Endothelial cell of umbilical vein (primary cell): ENCODE data around the gene AURKAIP1. TPM values are rescaled to one million over a fixed set of nuclear protein-coding genes. Genes with fewer than 3 reads are reported as not detected.

Experiments
- BruUV-seq: library from RNA; stranded (reverse); fragments of 400-500 nt; replicated peaks from 2 replicates; lab custom pipeline; 2021; lab: Mats Ljungman, UMichigan
- CTCF ChIA-PET: fragments of 300-600, 350-600 bp; sonication (Branson Sonifier 250); formaldehyde crosslinking; loops from one replicate; lab custom pipeline; 2021; ENCODE audit warnings: antibody characterized with exemption, inconsistent platforms; lab: Charles Lee
- POLR2A ChIA-PET: fragments of 300-600, 350-600 bp; sonication (Branson Sonifier 250); formaldehyde crosslinking; loops from one replicate; lab custom pipeline; 2021; ENCODE audit warnings: antibody characterized with exemption, inconsistent platforms; lab: Charles Lee
- DNase-seq: peaks from one replicate; pipeline ENCODE4 v3.0.0-alpha.2; 2011; ENCODE audit warnings: low read depth, low spot score
- FAIRE-seq: peaks from 2 replicates; lab custom pipeline; 2011; peaks lifted over from hg19 to GRCh38; lab: Jason Lieb, UNC
- H2AFZ ChIP-seq: 2 replicates; pipeline ENCODE4 v1.6.0; 2012; ENCODE audit warnings: low read depth, low read length, control low read depth, inconsistent platforms
- H3K27ac ChIP-seq: 2 replicates; pipeline ENCODE4 v1.5.1; 2011; ENCODE audit warnings: low read depth, mild to moderate bottlenecking, control low read depth, low read length, moderate library complexity; ENCODE audit not compliant: insufficient read depth
- H3K27me3 ChIP-seq, 2 experiments: 2 replicates each; pipeline versions ENCODE4 v1.6.0 to v1.6.1; 2011; ENCODE audit warnings: low read length in 2 of 2, mixed read lengths in 1 of 2; ENCODE audit not compliant: control insufficient read depth in 2 of 2, insufficient read depth in 2 of 2
- H3K36me3 ChIP-seq, 2 experiments: 2 replicates in 1 of 2; 3 replicates in 1 of 2; pipeline ENCODE4 v1.5.1; 2011; ENCODE audit warnings: low read length in 2 of 2, mild to moderate bottlenecking in 1 of 2, moderate library complexity in 1 of 2; ENCODE audit not compliant: control insufficient read depth in 2 of 2, insufficient read depth in 2 of 2; ENCODE audit errors: extremely low read depth in 1 of 2
- H3K4me1 ChIP-seq: 3 replicates; pipeline ENCODE4 v1.5.1; 2011; ENCODE audit warnings: mild to moderate bottlenecking, low read length; ENCODE audit not compliant: control insufficient read depth, insufficient read depth; ENCODE audit errors: extremely low read depth
- H3K4me2 ChIP-seq: 2 replicates; pipeline ENCODE4 v1.6.1; 2011; ENCODE audit warnings: low read length, control low read depth, mixed read lengths; ENCODE audit not compliant: insufficient read depth
- H3K4me3 ChIP-seq, 3 experiments: fragments of 200-600 bp in 1 of 3; sonication (generic), shearing (Covaris generic) in 1 of 3; replicated peaks in 1 of 3; 2 replicates each; pipeline ENCODE4 v1.5.1; 2011 to 2016; ENCODE audit warnings: control low read depth in 3 of 3, low read length in 3 of 3, mild to moderate bottlenecking in 2 of 3, inconsistent platforms in 1 of 3, low read depth in 1 of 3, moderate library complexity in 1 of 3; ENCODE audit not compliant: insufficient read depth in 1 of 3
- H3K79me2 ChIP-seq: 2 replicates; pipeline ENCODE4 v1.6.0; 2012; ENCODE audit warnings: low read length, inconsistent platforms; ENCODE audit not compliant: control insufficient read depth, insufficient read depth
- H3K9ac ChIP-seq: replicated peaks from 2 replicates; pipeline ENCODE3; 2011; ENCODE audit warnings: low read length, control low read depth; ENCODE audit not compliant: insufficient read depth; ENCODE audit errors: extremely low read depth
- H3K9me1 ChIP-seq: replicated peaks from 3 replicates; pipeline ENCODE4 v1.6.0; 2011; ENCODE audit warnings: mild to moderate bottlenecking, low read length; ENCODE audit not compliant: control insufficient read depth, insufficient read depth; ENCODE audit errors: extremely low read depth
- H3K9me3 ChIP-seq: replicated peaks from 2 replicates; pipeline ENCODE4 v1.5.1; 2012; ENCODE audit warnings: low read length, inconsistent platforms; ENCODE audit not compliant: control insufficient read depth, insufficient read depth
- H4K20me1 ChIP-seq: replicated peaks from 2 replicates; pipeline ENCODE3; 2011; ENCODE audit warnings: mild to moderate bottlenecking, low read length; ENCODE audit not compliant: control insufficient read depth, insufficient read depth; ENCODE audit errors: extremely low read depth
- CTCF ChIP-seq, 2 donors: IDR thresholded peaks; 1 replicate in 1 of 2; 2 replicates in 1 of 2; pipeline ENCODE4 v1.5.1; 2011; ENCODE audit warnings: low read length in 2 of 2, mild to moderate bottlenecking in 2 of 2, moderate library complexity in 2 of 2, control low read depth in 1 of 2, inconsistent platforms in 1 of 2, low read depth in 1 of 2; ENCODE audit not compliant: insufficient read depth in 1 of 2; ENCODE audit errors: extremely low read depth in 1 of 2
- EZH2 ChIP-seq: IDR thresholded peaks from 2 replicates; pipeline ENCODE4 v1.6.1; 2012; ENCODE audit warnings: borderline replicate concordance, low read depth, mild to moderate bottlenecking, moderate library complexity, low read length, inconsistent platforms; ENCODE audit not compliant: severe bottlenecking
- FOS ChIP-seq: IDR thresholded peaks from 2 replicates; pipeline ENCODE4 v1.6.1; 2011; ENCODE audit warnings: mild to moderate bottlenecking, low read length, moderate library complexity, borderline replicate concordance; ENCODE audit not compliant: insufficient read depth
- GATA2 ChIP-seq: IDR thresholded peaks from 2 replicates; pipeline ENCODE4 v1.7.0; 2011; ENCODE audit warnings: low read depth, mild to moderate bottlenecking, moderate library complexity, mixed read lengths, low read length; ENCODE audit not compliant: insufficient read length, insufficient read depth
- JUN ChIP-seq: IDR thresholded peaks from 2 replicates; pipeline ENCODE4 v1.6.1; 2011; ENCODE audit warnings: borderline replicate concordance, low read depth; ENCODE audit not compliant: insufficient read length, insufficient read depth
- MYC ChIP-seq: IDR thresholded peaks from one replicate; pipeline ENCODE4 v1.6.1; 2011; ENCODE audit warnings: mild to moderate bottlenecking, low read depth, low read length
- POLR2A ChIP-seq: IDR thresholded peaks from 2 replicates; pipeline ENCODE4 v1.6.1; 2012; ENCODE audit warnings: low read depth, mild to moderate bottlenecking, control low read depth, low read length
- POLR2AphosphoS5 ChIP-seq: IDR thresholded peaks from 2 replicates; pipeline ENCODE4 v1.6.1; 2012; ENCODE audit warnings: low read depth, mild to moderate bottlenecking, control low read depth, low read length, moderate library complexity; ENCODE audit not compliant: insufficient read depth
- dilution Hi-C: fragments of 300-500 bp; cut with MboI; formaldehyde crosslinking; loops from one replicate; pipeline ENCODE4 v1.15.0; 2019; ENCODE audit warnings: low sequenced_read_pairs; ENCODE audit not compliant: extremely low pct_ligation_motif_present
- intact Hi-C: fragments of 100-400 bp; cut with micrococcal nuclease; formaldehyde crosslinking; loops from one replicate; pipeline ENCODE4 v1.10.0; 2022
- polyA plus RNA-seq, 4 experiments: library from polyadenylated mRNA; depleted of rRNA in 3 of 4; stranded (reverse) in 3 of 4; unstranded in 1 of 4; fragments of >200 nt; gene quantifications; 2 replicates each; pipeline versions ENCODE4 v1.2.1 to v1.2.3, GENCODE V29; 2011 to 2012; ENCODE audit warnings: missing spikeins in 1 of 4
- total RNA-seq: library from RNA; stranded (reverse); gene quantifications from 2 replicates; pipeline ENCODE4 v1.2.3, GENCODE V29; 2021
- TF ChIP-seq, protein P1 (sequence below): IDR thresholded peaks from 2 replicates; pipeline ENCODE4 v1.6.1; 2011; ENCODE audit not compliant: insufficient read depth, insufficient read length

Gene AURKAIP1
- total and polyA plus RNA-seq, 2 donors (not counting 3 experiments of a cell fraction or from before 2014, with no cell fraction given), result 73.3 to 151 TPM

DNA sequence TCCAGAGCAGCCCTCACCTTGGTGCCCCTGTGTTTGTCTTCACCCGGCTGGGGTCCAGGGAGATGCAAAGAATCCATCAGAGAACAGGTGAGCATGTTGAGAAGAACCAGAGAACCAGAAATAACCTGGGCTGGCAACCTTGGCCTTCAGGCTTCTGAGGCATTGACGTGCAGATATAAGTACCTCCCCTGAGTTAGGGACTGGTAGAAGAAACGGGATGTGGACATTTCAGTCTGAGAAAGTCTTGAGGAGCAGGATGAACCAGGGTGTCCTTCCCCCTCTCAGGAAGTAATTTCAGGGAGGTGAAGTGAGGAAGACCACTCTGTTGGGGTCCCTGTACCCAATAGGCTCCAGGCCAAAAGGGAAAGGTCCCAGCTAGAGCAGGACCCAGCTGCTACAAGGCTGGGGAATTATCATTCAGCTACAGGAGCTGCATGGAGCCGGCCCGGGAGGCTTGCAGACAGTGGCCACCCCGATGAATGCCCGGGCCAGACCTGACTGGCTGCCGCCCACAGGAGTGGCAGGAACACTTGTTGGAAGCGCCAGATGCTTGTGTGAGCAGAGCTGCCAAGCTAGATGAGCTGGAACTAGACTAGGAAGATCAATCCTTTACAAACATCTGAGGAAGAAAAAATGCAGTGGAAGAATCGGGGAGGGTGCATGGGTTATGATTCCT lies 1.7 kb upstream of the AURKAIP1 start:
- DNase-seq (no peak), FAIRE-seq (no peak)
- peaks cover 0 to 4% of the 10 kb centered on the region in 2 experiments for H3K36me3 ChIP-seq
- H3K4me2 ChIP-seq, result no peak overlapping the region
- H3K27me3 ChIP-seq, result no peaks in the 10 kb centered on the region
- peaks cover 19% of the 10 kb centered on the region for H3K79me2 ChIP-seq
- ChIA-PET POLR2A (no interaction called here), CTCF (interaction anchor here (1.9 kb wide), 1 partner anchor 64 kb away, joined by 9 read pairs; no protein-coding TSS in a partner anchor)
- intact Hi-C loops (no loop called here), dilution Hi-C loops (no loop called here)
- H3K27ac ChIP-seq, result no peak overlapping the region
- H3K4me1 ChIP-seq, result peaks cover 13% of the 10 kb centered on the region
- no peaks in the 10 kb centered on the region for H3K9me3 ChIP-seq
- no peaks in the 10 kb centered on the region for H3K9me1 ChIP-seq
- H2AFZ ChIP-seq, result no peak overlapping the region
- no peak overlapping the region for H3K4me3 ChIP-seq
- no peaks in the 10 kb centered on the region for H4K20me1 ChIP-seq
- no peak for TF ChIP-seq POLR2AphosphoS5
- TF ChIP-seq POLR2A, result no peak
- TF ChIP-seq, protein P1, sequence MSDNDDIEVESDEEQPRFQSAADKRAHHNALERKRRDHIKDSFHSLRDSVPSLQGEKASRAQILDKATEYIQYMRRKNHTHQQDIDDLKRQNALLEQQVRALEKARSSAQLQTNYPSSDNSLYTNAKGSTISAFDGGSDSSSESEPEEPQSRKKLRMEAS, result no peak
- no peak for TF ChIP-seq EZH2
- TF ChIP-seq CTCF (IDR thresholded peaks at IDR 0.05; ENCODE audit: extremely low read depth in 1 of 2, insufficient read depth in 1 of 2, low read depth in 1 of 2, low read length in 2 of 2), result no peak
- no peak for TF ChIP-seq FOS
- no peak for TF ChIP-seq JUN
- no peak for TF ChIP-seq GATA2
- TF ChIP-seq MYC, result no peak
- no peak overlapping the region for H3K9ac ChIP-seq
- no TSS peak for BruUV-seq
